Colonic mucosa (tissue), 4 donors: Measurements from ENCODE around the gene IGHMBP2. TPM values are rescaled to one million over a fixed set of nuclear protein-coding genes. Genes with fewer than 3 reads are reported as not detected.

ENCODE experiments used
- DNase-seq: peaks from one replicate; pipeline ENCODE4 v3.0.0-alpha.2; 2020
- H3K27ac ChIP-seq: fragments of 200-600 bp; one replicate; pipeline ENCODE4 v1.8.0; 2021
- H3K27me3 ChIP-seq: fragments of 200-600 bp; one replicate; pipeline ENCODE4 v1.8.0; 2021
- H3K36me3 ChIP-seq: fragments of 200-600 bp; one replicate; pipeline ENCODE4 v1.8.0; 2021
- H3K4me1 ChIP-seq: fragments of 200-600 bp; one replicate; pipeline ENCODE4 v1.8.0; 2021; ENCODE audit warnings: mild to moderate bottlenecking
- H3K4me3 ChIP-seq: fragments of 200-600 bp; one replicate; pipeline ENCODE4 v1.8.0; 2021
- H3K9ac ChIP-seq, 2 donors: one replicate each; pipeline ENCODE4 v1.7.0; 2013; ENCODE audit warnings: control low read depth in 2 of 2, low read depth in 2 of 2, low read length in 2 of 2
- H3K9me3 ChIP-seq: fragments of 200-600 bp; one replicate; pipeline ENCODE4 v1.8.0; 2021
- intact Hi-C: fragments of 100-400 bp; cut with DNase I; formaldehyde crosslinking; loops from one replicate; pipeline ENCODE4 v1.14.1; 2022
- total RNA-seq, 2 donors: library from RNA; stranded (reverse); fragmentation: NEBNext Ultra II Directional in 1 of 2; extraction: Animal tissue kit (Norgen Biotek cat#: 25700) in 1 of 2; gene quantifications; one replicate each; pipeline ENCODE4 v1.2.1, GENCODE V29; 2021
- TF ChIP-seq, protein P1 (sequence below): fragments of 200-600 bp; IDR thresholded peaks from one replicate; pipeline ENCODE4 v1.8.0; 2022; ENCODE audit warnings: antibody characterized with exemption, mild to moderate bottlenecking
- donor health status: healthy.
- donor health status: DM: no; HTN: no; CAD: no.
- donor health status: DM: no; HTN: no; CAD: no.

IGHMBP2 gene
- total RNA-seq, 2 donors from 2014 or later: 16.6 to 20.4 TPM

DNA sequence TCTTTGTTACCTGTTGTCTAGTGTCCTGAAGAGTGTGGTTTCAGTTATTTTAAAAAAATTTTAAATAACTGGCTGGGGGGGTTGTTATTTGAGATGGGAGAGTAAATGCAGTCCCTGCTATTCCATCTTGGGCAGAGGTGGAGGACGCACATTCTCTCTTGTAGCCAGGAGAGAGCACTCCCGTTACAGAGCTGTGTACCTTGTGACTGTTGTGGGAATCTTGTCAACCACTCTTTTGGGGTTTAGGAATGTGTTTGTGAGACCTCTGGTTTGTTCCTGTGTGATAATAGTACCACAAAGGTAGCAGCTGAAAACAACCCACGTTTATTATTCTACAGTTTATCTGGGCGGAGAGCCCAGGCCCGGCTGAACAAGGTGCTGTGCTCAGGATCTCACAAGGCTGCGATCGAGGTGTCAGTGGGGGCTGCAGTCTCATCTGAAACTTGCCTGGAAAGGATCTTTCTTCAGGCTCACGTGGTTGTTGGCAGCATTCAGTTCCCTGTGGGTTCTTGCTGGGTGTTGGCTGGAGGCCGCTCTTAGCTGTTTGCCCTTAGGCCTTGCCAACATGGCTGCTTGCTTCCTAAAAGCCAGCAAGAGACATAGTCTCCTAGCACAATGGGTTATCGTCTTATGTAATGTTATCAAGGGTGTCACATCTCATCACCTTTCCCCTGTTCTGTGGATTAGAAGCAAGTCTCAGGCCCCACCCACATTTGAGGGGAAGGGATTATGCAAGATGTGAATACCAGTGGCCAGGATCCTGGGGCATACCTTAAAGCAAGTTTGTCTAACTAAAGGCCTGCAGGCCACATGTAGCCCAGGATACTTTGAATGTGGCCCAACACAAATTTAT lies 20.6 kb downstream of the IGHMBP2 start:
- Histone ChIP-seq H3K36me3 (peaks cover 19% of the 10 kb centered on the region), H3K4me1 (no peaks in the 10 kb centered on the region), H3K9me3 (no peaks in the 10 kb centered on the region), H3K27ac (no peak overlapping the region), H3K4me3 (no peak overlapping the region), H3K27me3 (no peaks in the 10 kb centered on the region), H3K9ac (no peak overlapping the region)
- intact Hi-C loops: no loop called here
- no peak for DNase-seq
- TF ChIP-seq, protein P1, sequence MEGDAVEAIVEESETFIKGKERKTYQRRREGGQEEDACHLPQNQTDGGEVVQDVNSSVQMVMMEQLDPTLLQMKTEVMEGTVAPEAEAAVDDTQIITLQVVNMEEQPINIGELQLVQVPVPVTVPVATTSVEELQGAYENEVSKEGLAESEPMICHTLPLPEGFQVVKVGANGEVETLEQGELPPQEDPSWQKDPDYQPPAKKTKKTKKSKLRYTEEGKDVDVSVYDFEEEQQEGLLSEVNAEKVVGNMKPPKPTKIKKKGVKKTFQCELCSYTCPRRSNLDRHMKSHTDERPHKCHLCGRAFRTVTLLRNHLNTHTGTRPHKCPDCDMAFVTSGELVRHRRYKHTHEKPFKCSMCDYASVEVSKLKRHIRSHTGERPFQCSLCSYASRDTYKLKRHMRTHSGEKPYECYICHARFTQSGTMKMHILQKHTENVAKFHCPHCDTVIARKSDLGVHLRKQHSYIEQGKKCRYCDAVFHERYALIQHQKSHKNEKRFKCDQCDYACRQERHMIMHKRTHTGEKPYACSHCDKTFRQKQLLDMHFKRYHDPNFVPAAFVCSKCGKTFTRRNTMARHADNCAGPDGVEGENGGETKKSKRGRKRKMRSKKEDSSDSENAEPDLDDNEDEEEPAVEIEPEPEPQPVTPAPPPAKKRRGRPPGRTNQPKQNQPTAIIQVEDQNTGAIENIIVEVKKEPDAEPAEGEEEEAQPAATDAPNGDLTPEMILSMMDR: no peak

- Histone ChIP-seq H3K4me3 (no peak overlapping the region), H3K9me3 (no peaks in the 10 kb centered on the region), H3K4me1 (no peaks in the 10 kb centered on the region), H3K27me3 (no peaks in the 10 kb centered on the region), H3K9ac (no peak overlapping the region), H3K36me3 (peaks cover 23% of the 10 kb centered on the region), H3K27ac (no peak overlapping the region)
- TF ChIP-seq, protein P1: no peak
- intact Hi-C loops: no loop called here
- no peak for DNase-seq
Measured at GRCh38 chr11:68925611-68926010, 21.9 kb downstream of the IGHMBP2 start.

- no peaks in the 10 kb centered on the region for H3K9me3 ChIP-seq
- DNase-seq: no peak
- H3K36me3 ChIP-seq: peaks cover 18% of the 10 kb centered on the region
Measured at GRCh38 chr11:68927280-68928135, 23.8 kb downstream of the IGHMBP2 start.

GRCh38 chr11:68928136-68928880 lies 24.6 kb downstream of the IGHMBP2 start:
- Histone ChIP-seq H3K36me3 (peaks cover 18% of the 10 kb centered on the region), H3K9me3 (no peaks in the 10 kb centered on the region), H3K4me1 (no peaks in the 10 kb centered on the region), H3K27me3 (no peaks in the 10 kb centered on the region), H3K4me3 (no peak overlapping the region), H3K27ac (peak overlapping the region; percentile 27), H3K9ac (no peak overlapping the region)
- TF ChIP-seq, protein P1: no peak
- no peak for DNase-seq
- intact Hi-C loops: no loop called here

More at GRCh38 chr11:68927280-68928135, 23.8 kb downstream of the IGHMBP2 start:
- Histone ChIP-seq H3K4me1 (no peaks in the 10 kb centered on the region), H3K27me3 (no peaks in the 10 kb centered on the region), H3K9ac (no peak overlapping the region), H3K4me3 (no peak overlapping the region), H3K27ac (peak overlapping the region; percentile 27)
- TF ChIP-seq, protein P1: no peak
- intact Hi-C loops: no loop called here

- Histone ChIP-seq H3K4me3 (no peak overlapping the region), H3K27me3 (no peaks in the 10 kb centered on the region), H3K27ac (no peak overlapping the region), H3K9ac (no peak overlapping the region), H3K36me3 (peaks cover 18% of the 10 kb centered on the region), H3K4me1 (no peaks in the 10 kb centered on the region), H3K9me3 (no peaks in the 10 kb centered on the region)
- intact Hi-C loops: no loop called here
- TF ChIP-seq, protein P1: no peak
- DNase-seq: no peak
Measured at GRCh38 chr11:68929135-68929534, 25.4 kb downstream of the IGHMBP2 start.
